Large intestine (tissue), 3 donors: ENCODE data around the gene SLC27A6. TPM values are rescaled to one million over a fixed set of nuclear protein-coding genes. Genes with fewer than 3 reads are reported as not detected.

Experiments used
- DNase-seq, 2 donors: peaks; one replicate each; pipeline versions ENCODE4 v3.0.0 to v3.0.0-alpha.2; 2013
- H3K27ac ChIP-seq: one replicate; pipeline ENCODE4 v1.5.1; 2013; ENCODE audit warnings: low read length
- H3K27me3 ChIP-seq: 2 replicates; pipeline ENCODE4 v1.6.1; 2013; ENCODE audit warnings: low read length; ENCODE audit not compliant: control insufficient read depth, insufficient read depth
- H3K36me3 ChIP-seq: 2 replicates; pipeline ENCODE4 v1.6.1; 2013; ENCODE audit warnings: low read length; ENCODE audit not compliant: control insufficient read depth, insufficient read depth
- H3K4me1 ChIP-seq: one replicate; pipeline ENCODE4 v1.6.1; 2013; ENCODE audit warnings: low read length; ENCODE audit not compliant: control insufficient read depth, insufficient read depth
- H3K4me3 ChIP-seq: one replicate; pipeline ENCODE4 v1.5.1; 2013; ENCODE audit warnings: low read length
- H3K9me3 ChIP-seq: one replicate; pipeline ENCODE4 v1.6.1; 2013; ENCODE audit warnings: mild to moderate bottlenecking, low read depth, low read length, moderate library complexity; ENCODE audit not compliant: control insufficient read depth
- whole genome bisulfite sequencing: methylation state at CpG from one replicate; pipeline ENCODE4 v1.1.5; 2013; ENCODE audit warnings: low lambda C conversion rate; ENCODE audit not compliant: insufficient coverage; 5-methylcytosine and 5-hydroxymethylcytosine counted together
- polyA plus RNA-seq: library from polyadenylated mRNA; unstranded; fragments of 120-200 nt; gene quantifications from one replicate; pipeline ENCODE4 v1.2.1, GENCODE V29; 2013

The SLC27A6 gene
- polyA plus RNA-seq, 1 donor, result 3.3 TPM

DNA sequence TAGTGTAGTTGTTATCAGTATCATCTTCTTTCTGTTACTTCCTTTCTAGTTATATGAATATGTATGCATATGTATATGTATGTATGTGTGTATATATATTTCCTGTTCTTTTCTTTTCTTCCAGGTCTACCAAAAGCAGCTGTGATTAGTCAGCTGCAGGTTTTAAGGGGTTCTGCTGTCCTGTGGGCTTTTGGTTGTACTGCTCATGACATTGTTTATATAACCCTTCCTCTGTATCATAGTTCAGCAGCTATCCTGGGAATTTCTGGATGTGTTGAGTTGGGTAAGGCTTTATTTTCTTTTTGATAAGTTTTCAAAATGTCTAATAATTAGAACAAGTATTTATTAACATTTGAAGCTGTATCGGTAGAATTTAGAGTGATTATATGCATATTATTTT is 23.2 kb downstream of the SLC27A6 start:
- H3K36me3 ChIP-seq, result no peaks in the 10 kb centered on the region
- H3K4me1 ChIP-seq, result no peaks in the 10 kb centered on the region
- H3K4me3 ChIP-seq, result no peak overlapping the region
- no CpG with 5 or more reads among the region's 1 CpG for WGBS
- DNase-seq, result no peak
- H3K27ac ChIP-seq, result no peak overlapping the region
- H3K9me3 ChIP-seq, result no peaks in the 10 kb centered on the region
- no peaks in the 10 kb centered on the region for H3K27me3 ChIP-seq

- H3K9me3 ChIP-seq, result peaks cover 3% of the 10 kb centered on the region
- WGBS, result 83% methylated on average over 2 of the region's 5 CpGs
- H3K36me3 ChIP-seq, result no peaks in the 10 kb centered on the region
- no peak for DNase-seq
- no peak overlapping the region for H3K27ac ChIP-seq
- no peak overlapping the region for H3K4me3 ChIP-seq
- no peaks in the 10 kb centered on the region for H3K27me3 ChIP-seq
- no peaks in the 10 kb centered on the region for H3K4me1 ChIP-seq
Observed at GRCh38 chr5:129001841-129002526, 36.7 kb downstream of the SLC27A6 start.

- no peak for DNase-seq
- Histone ChIP-seq H3K36me3 (no peaks in the 10 kb centered on the region), H3K4me3 (no peak overlapping the region), H3K9me3 (peaks cover 3% of the 10 kb centered on the region), H3K27me3 (no peaks in the 10 kb centered on the region), H3K4me1 (no peaks in the 10 kb centered on the region), H3K27ac (no peak overlapping the region)
- no CpG with 5 or more reads among the region's 2 CpGs for WGBS
Observed at GRCh38 chr5:129002527-129002842, 37.2 kb downstream of the SLC27A6 start.

DNA sequence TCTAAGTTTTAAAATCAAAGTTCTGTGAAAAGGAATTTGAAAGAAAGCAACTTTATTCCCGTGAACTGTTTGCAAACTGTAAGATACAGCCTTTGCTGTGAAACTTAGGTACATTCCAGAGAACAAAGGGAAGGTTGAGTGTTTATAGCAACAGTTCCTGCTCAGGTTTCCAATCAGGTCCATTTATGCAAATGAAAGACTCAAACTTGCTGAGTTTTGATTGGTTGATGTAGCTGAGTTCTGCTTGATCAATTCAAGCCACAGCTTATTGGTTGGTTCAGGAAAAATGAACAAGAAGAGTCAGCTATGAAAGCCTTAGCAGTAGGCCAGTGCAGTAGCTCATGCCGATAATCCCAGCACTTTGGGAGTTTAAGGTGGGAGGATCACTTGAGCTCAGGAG is 37.9 kb downstream of the SLC27A6 start:
- WGBS, result no CpG with 5 or more reads among the region's 2 CpGs
- Histone ChIP-seq H3K27me3 (no peaks in the 10 kb centered on the region), H3K9me3 (peaks cover 3% of the 10 kb centered on the region), H3K36me3 (no peaks in the 10 kb centered on the region), H3K27ac (no peak overlapping the region), H3K4me1 (no peaks in the 10 kb centered on the region), H3K4me3 (no peak overlapping the region)
- DNase-seq, result no peak

GRCh38 chr5:129014185-129014584 is 48.9 kb downstream of the SLC27A6 start:
- Histone ChIP-seq H3K4me3 (no peak overlapping the region), H3K36me3 (no peaks in the 10 kb centered on the region), H3K27ac (no peak overlapping the region), H3K9me3 (no peaks in the 10 kb centered on the region), H3K27me3 (no peaks in the 10 kb centered on the region), H3K4me1 (no peaks in the 10 kb centered on the region)
- no peak for DNase-seq
- WGBS, result no CpG with 5 or more reads among the region's 4 CpGs

- Histone ChIP-seq H3K27ac (no peak overlapping the region), H3K4me3 (no peak overlapping the region), H3K4me1 (no peaks in the 10 kb centered on the region), H3K27me3 (no peaks in the 10 kb centered on the region), H3K9me3 (no peaks in the 10 kb centered on the region), H3K36me3 (no peaks in the 10 kb centered on the region)
- DNase-seq, result no peak
Observed at GRCh38 chr5:129018837-129019236, 53.5 kb downstream of the SLC27A6 start.

DNA sequence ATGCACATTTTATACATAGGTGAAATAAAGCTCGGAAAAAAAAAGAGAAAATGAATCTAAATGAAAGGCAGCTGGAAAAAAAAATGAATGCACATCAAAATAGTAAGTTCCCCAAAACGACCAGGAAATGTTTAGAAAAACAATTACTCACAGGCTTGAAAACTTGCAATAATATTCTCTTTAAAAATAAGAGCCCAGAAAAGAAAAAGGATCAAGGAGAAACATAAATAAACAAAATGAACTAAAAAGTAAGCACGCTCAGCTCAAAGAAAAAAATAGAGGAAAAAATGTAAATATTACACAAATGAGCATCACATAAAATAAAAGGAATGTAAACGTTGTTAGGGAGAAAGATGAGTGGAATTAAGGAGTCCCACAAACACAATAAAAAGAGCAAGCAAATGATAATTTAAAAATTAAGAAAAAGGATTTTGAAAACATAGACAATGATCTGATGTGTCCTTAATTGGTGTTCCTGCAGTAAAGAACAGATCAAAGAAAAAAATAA is 54.2 kb downstream of the SLC27A6 start:
- Histone ChIP-seq H3K4me3 (no peak overlapping the region), H3K4me1 (no peaks in the 10 kb centered on the region), H3K27me3 (no peaks in the 10 kb centered on the region), H3K36me3 (no peaks in the 10 kb centered on the region), H3K9me3 (no peaks in the 10 kb centered on the region), H3K27ac (no peak overlapping the region)
- WGBS, result 69% methylated on average over 4 of the region's 4 CpGs
- DNase-seq, result no peak

DNA sequence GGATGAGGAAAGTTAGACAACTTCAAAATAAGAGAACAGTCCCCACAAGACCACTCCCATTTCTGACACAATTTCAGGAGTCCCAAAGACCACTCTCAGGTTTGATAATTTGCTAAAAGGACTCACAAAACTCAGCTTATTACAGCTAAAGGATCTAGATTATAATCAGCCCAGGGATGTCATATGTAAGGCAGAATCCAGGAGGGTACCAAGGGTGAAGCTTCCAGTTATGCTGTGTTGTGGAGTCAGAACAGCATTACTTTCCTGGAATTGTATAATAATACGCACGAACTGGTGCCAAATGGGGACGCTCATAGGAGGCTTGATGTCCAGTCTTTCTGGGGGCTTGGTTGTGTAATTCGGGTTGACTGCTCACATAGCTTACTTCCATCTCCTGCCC is 55.4 kb downstream of the SLC27A6 start:
- no peaks in the 10 kb centered on the region for H3K9me3 ChIP-seq
- H3K4me3 ChIP-seq, result no peak overlapping the region
- WGBS, result no CpG with 5 or more reads among the region's 4 CpGs
- no peaks in the 10 kb centered on the region for H3K36me3 ChIP-seq
- no peak overlapping the region for H3K27ac ChIP-seq
- no peaks in the 10 kb centered on the region for H3K27me3 ChIP-seq
- no peak for DNase-seq
- no peaks in the 10 kb centered on the region for H3K4me1 ChIP-seq

- no peaks in the 10 kb centered on the region for H3K27me3 ChIP-seq
- H3K27ac ChIP-seq, result no peak overlapping the region
- H3K9me3 ChIP-seq, result no peaks in the 10 kb centered on the region
- H3K4me1 ChIP-seq, result no peaks in the 10 kb centered on the region
- no peak for DNase-seq
- H3K36me3 ChIP-seq, result no peaks in the 10 kb centered on the region
- H3K4me3 ChIP-seq, result no peak overlapping the region
- WGBS, result 67% methylated on average over 2 of the region's 2 CpGs
Observed at GRCh38 chr5:129021744-129022143, 56.5 kb downstream of the SLC27A6 start.

GRCh38 chr5:129022599-129022998 is 57.3 kb downstream of the SLC27A6 start:
- Histone ChIP-seq H3K9me3 (no peaks in the 10 kb centered on the region), H3K36me3 (no peaks in the 10 kb centered on the region), H3K27ac (no peak overlapping the region), H3K4me1 (no peaks in the 10 kb centered on the region), H3K27me3 (no peaks in the 10 kb centered on the region), H3K4me3 (no peak overlapping the region)
- no peak for DNase-seq
- WGBS, result 100% methylated on average over 1 of the region's 2 CpGs

DNA sequence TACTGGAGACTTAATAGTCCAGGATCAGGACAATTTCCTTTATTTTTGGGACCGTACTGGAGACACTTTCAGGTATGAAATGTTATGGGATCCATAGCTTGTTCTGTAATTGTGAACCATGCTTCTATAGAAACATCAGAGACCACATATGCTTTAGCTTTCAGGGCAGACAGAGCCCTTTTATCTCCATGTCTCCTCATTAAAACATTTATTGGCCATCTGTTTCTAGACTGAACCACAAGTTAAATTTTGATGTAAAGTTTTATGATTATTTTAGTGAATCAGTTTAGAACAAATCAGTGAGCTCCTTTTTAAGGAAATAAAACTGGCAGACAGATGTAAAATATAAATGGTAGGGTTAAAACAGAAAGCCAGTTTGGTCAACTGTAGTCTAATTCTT is 62.0 kb downstream of the SLC27A6 start:
- H3K27me3 ChIP-seq, result no peaks in the 10 kb centered on the region
- no peaks in the 10 kb centered on the region for H3K4me1 ChIP-seq
- DNase-seq, result no peak
- WGBS, result no CpG with 5 or more reads among the region's 1 CpG
- no peaks in the 10 kb centered on the region for H3K36me3 ChIP-seq
- no peak overlapping the region for H3K4me3 ChIP-seq
- no peaks in the 10 kb centered on the region for H3K9me3 ChIP-seq
- H3K27ac ChIP-seq, result no peak overlapping the region
